Measurements from ENCODE around the gene MMP12. TPM values are rescaled to one million over a fixed set of nuclear protein-coding genes. Genes with fewer than 3 reads are reported as not detected.

MMP12 gene
- total and polyA plus RNA-seq, 2 donors (not counting 3 experiments of a cell fraction or from before 2014, with no cell fraction given), result not detected

DNA sequence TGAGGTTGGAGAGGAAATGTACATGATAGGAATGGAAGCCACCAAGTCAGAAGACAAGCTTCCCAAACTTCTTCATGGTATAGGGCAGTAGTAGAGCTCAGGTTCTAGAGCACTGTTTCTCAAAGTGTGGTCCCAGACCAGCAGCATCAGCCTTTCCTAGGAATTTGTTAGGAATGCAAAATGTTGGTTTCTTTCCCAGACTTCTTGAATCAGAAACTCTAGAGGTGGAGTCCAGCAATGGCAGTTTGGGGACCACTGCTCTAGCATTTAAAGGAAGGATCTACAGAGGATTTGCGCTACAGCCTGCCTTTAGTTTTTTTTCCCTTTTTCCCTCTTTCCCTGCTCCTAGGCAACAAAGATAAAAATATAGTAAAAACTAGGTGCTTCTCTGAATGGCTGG lies 17.0 kb upstream of the MMP12 start:
- TF ChIP-seq POLR2A (IDR thresholded peaks at IDR 0.05; ENCODE audit: low read depth, low read length) (no peak), POLR2AphosphoS5 (IDR thresholded peaks at IDR 0.05; ENCODE audit: insufficient read depth, low read depth, low read length) (no peak), JUN (IDR thresholded peaks at IDR 0.05; ENCODE audit: borderline replicate concordance, insufficient read depth, insufficient read length, low read depth) (no peak), MYC (IDR thresholded peaks at IDR 0.05; ENCODE audit: low read depth, low read length) (no peak), FOS (IDR thresholded peaks at IDR 0.05; ENCODE audit: borderline replicate concordance, insufficient read depth, low read length) (no peak), EZH2 (IDR thresholded peaks at IDR 0.05; ENCODE audit: borderline replicate concordance, low read depth, low read length, severe bottlenecking) (no peak), GATA2 (IDR thresholded peaks at IDR 0.05; ENCODE audit: insufficient read depth, insufficient read length, low read depth, low read length) (no peak)
- TF ChIP-seq, protein P1, sequence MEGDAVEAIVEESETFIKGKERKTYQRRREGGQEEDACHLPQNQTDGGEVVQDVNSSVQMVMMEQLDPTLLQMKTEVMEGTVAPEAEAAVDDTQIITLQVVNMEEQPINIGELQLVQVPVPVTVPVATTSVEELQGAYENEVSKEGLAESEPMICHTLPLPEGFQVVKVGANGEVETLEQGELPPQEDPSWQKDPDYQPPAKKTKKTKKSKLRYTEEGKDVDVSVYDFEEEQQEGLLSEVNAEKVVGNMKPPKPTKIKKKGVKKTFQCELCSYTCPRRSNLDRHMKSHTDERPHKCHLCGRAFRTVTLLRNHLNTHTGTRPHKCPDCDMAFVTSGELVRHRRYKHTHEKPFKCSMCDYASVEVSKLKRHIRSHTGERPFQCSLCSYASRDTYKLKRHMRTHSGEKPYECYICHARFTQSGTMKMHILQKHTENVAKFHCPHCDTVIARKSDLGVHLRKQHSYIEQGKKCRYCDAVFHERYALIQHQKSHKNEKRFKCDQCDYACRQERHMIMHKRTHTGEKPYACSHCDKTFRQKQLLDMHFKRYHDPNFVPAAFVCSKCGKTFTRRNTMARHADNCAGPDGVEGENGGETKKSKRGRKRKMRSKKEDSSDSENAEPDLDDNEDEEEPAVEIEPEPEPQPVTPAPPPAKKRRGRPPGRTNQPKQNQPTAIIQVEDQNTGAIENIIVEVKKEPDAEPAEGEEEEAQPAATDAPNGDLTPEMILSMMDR (IDR thresholded peaks at IDR 0.05; ENCODE audit: extremely low read depth in 1 of 2, insufficient read depth in 1 of 2, low read depth in 1 of 2, low read length in 2 of 2), result no peak
- TF ChIP-seq, protein P2, sequence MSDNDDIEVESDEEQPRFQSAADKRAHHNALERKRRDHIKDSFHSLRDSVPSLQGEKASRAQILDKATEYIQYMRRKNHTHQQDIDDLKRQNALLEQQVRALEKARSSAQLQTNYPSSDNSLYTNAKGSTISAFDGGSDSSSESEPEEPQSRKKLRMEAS (IDR thresholded peaks at IDR 0.05; ENCODE audit: insufficient read depth, insufficient read length), result no peak
- Histone ChIP-seq H3K9ac (replicated peaks; ENCODE audit: extremely low read depth, insufficient read depth, low read length) (no peak overlapping the region), H3K9me3 (replicated peaks; ENCODE audit: control insufficient read depth, insufficient read depth, low read length) (no peaks in the 10 kb centered on the region), H3K27ac (ENCODE audit: insufficient read depth, low read depth, low read length) (no peak overlapping the region), H3K4me1 (ENCODE audit: control insufficient read depth, extremely low read depth, insufficient read depth, low read length) (no peaks in the 10 kb centered on the region), H3K4me3 (replicated peaks in 1 of 3; ENCODE audit: insufficient read depth in 1 of 3, low read depth in 1 of 3, low read length in 3 of 3) (no peak overlapping the region), H3K4me2 (ENCODE audit: insufficient read depth, low read length) (no peak overlapping the region), H2AFZ (ENCODE audit: low read depth, low read length) (no peak overlapping the region), H3K36me3 (ENCODE audit: control insufficient read depth in 2 of 2, extremely low read depth in 1 of 2, insufficient read depth in 2 of 2, low read length in 2 of 2) (no peaks in the 10 kb centered on the region), H3K27me3 (ENCODE audit: control insufficient read depth in 2 of 2, insufficient read depth in 2 of 2, low read length in 2 of 2) (peaks cover 3 to 7% of the 10 kb centered on the region in 2 experiments), H4K20me1 (replicated peaks; ENCODE audit: control insufficient read depth, extremely low read depth, insufficient read depth, low read length) (no peaks in the 10 kb centered on the region), H3K79me2 (ENCODE audit: control insufficient read depth, insufficient read depth, low read length) (no peaks in the 10 kb centered on the region), H3K9me1 (replicated peaks; ENCODE audit: control insufficient read depth, extremely low read depth, insufficient read depth, low read length) (no peaks in the 10 kb centered on the region)
- no TSS peak for BruUV-seq (replicated peaks)
- POLR2A ChIA-PET, result interaction anchor here (0.7 kb wide), 1 partner anchor 698 kb away, joined by 4 read pairs; no protein-coding TSS in a partner anchor
- intact Hi-C loops (cut with micrococcal nuclease), result no loop called here
- FAIRE-seq (no peak), DNase-seq (ENCODE audit: low read depth, low spot score) (no peak)
- dilution Hi-C loops (cut with MboI; ENCODE audit: extremely low pct_ligation_motif_present, low sequenced_read_pairs), result no loop called here
- CTCF ChIA-PET, result interaction anchor here (1.0 to 1.5 kb wide), 2 partner anchors 23 to 81 kb away, joined by 3 to 5 read pairs; no protein-coding TSS in a partner anchor
